ENCODE data around the gene AGAP5.
A peak's percentile ranks its signal among the peaks of the same experiment; 100 is the strongest.

AGAP5 gene

GRCh38 chr10:73734796-73735305 is 36.9 kb upstream of the AGAP5 start:
- no peak for DNase-seq (ENCODE audit: low read depth)

DNA sequence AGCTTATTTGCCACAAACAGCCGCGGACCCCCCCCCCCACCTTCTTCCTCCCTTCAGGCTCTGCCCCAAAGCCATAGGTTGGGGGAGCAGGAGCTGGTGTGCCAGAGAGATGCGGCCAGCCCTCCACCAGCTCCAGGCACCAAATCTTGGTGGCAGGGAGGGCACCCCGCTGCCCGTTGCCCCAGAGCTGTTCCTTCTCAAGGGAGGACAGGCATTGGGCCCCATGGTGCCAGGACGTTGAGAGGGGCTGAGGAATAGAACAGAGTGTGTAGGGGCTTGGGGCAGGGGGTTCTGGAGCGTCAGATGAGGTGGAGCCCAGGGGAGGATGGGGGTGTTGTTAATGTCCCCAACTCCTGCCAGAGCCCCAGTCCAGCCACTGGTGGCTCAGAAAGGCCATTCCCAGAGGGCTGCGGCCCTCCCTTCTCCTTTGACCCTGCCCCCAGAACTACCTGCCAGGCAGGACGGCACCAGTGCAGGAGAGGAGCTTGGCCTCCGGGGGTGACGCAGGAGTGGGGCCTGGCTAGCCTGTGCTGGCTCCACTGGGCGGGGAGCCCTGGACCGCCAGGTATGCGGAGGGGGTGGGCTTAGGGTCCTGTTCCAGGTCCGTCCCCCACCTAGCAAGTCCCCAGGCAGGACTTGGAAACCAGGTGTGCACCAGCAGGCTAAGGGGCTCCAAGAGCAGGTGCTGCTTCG is 36.3 kb upstream of the AGAP5 start:
- no peak for DNase-seq (ENCODE audit: low read depth)
- H3K4me3 ChIP-seq (ENCODE audit: low read length): no peak overlapping the region
- TF ChIP-seq, protein P1, sequence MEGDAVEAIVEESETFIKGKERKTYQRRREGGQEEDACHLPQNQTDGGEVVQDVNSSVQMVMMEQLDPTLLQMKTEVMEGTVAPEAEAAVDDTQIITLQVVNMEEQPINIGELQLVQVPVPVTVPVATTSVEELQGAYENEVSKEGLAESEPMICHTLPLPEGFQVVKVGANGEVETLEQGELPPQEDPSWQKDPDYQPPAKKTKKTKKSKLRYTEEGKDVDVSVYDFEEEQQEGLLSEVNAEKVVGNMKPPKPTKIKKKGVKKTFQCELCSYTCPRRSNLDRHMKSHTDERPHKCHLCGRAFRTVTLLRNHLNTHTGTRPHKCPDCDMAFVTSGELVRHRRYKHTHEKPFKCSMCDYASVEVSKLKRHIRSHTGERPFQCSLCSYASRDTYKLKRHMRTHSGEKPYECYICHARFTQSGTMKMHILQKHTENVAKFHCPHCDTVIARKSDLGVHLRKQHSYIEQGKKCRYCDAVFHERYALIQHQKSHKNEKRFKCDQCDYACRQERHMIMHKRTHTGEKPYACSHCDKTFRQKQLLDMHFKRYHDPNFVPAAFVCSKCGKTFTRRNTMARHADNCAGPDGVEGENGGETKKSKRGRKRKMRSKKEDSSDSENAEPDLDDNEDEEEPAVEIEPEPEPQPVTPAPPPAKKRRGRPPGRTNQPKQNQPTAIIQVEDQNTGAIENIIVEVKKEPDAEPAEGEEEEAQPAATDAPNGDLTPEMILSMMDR (conservative IDR thresholded peaks at IDR 0.05; ENCODE audit: low read length): no peak

More at GRCh38 chr10:73734796-73735305, 36.9 kb upstream of the AGAP5 start:
- TF ChIP-seq, protein P1 (conservative IDR thresholded peaks at IDR 0.05; ENCODE audit: low read length): no peak
- no peak overlapping the region for H3K4me3 ChIP-seq (ENCODE audit: low read length)

- TF ChIP-seq, protein P1 (conservative IDR thresholded peaks at IDR 0.05; ENCODE audit: low read length): no peak
- DNase-seq (ENCODE audit: low read depth): no peak
- no peak overlapping the region for H3K4me3 ChIP-seq (ENCODE audit: low read length)
Measured at GRCh38 chr10:73732931-73733623, 35.2 kb upstream of the AGAP5 start.

DNA sequence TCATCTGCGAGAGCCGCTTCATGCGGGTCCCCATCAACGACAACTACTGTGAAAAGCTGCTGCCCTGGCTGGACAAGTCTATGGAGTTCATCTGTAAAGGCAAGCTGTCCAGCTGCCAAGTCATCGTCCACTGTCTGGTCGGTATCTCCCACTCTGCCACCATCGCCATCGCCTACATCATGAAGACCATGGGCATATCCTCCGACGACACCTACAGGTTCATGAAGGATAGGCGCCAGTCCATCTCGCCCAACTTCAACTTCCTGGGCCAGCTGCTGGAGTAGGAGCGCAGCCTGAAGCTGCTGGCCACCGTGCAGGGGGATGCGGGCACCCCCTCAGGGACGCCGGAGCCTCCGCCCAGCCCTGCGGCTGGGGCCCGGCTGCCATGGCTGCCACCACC is 34.5 kb upstream of the AGAP5 start:
- no peak overlapping the region for H3K4me3 ChIP-seq (ENCODE audit: low read length)
- DNase-seq (ENCODE audit: low read depth): no peak
- TF ChIP-seq, protein P1 (conservative IDR thresholded peaks at IDR 0.05; ENCODE audit: low read length): no peak

- no peak for DNase-seq (ENCODE audit: low read depth)
- H3K4me3 ChIP-seq (ENCODE audit: low read length): no peak overlapping the region; the same call in none of the 2 replicates
- TF ChIP-seq, protein P1 (conservative IDR thresholded peaks at IDR 0.05; ENCODE audit: low read length): no peak
Measured at GRCh38 chr10:73731588-73732375, 33.9 kb upstream of the AGAP5 start.

DNA sequence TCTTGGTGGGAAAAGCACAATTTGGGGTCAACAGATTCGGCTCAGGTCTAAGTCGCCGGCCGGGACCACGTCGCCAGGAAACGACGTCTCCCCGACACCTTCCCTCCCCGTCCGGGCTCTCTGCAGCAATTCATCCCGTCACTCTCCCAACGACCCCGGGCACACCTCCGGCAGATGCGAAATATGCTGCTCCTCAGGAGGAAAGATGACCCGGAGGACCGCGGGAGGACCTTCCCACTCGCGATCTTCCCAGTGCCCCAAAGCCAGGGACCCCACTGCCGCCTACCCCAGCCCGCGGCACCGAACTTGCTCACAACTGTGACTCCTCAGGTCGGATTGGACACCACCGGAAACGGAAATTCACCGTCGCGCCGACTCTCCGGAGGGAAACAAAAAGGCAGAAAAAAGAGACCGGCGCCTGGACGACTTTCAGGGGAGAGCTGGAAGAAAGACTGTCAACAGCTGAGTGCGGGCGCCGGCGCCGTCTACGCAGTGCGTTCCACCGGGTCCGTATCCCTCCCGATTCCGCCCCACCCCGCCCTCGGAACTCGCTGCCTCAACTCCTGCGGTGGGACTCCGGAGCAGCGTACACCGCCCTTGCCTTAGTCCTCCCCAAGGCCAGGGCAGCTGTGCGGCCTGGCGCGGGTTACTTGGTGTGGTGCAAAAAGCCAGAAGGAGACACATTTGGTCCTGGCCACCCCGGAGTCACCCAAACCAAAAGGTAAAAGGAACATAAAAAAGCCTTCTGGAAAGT is 32.4 kb upstream of the AGAP5 start:
- TF ChIP-seq, protein P1 (conservative IDR thresholded peaks at IDR 0.05; ENCODE audit: low read length): no peak
- peak; percentile 82 for DNase-seq (ENCODE audit: low read depth)

GRCh38 chr10:73729781-73730152 is 31.9 kb upstream of the AGAP5 start:
- peak; percentile 50 for DNase-seq (ENCODE audit: low read depth)
- peak overlapping the region; percentile 95 for H3K4me3 ChIP-seq (ENCODE audit: low read length)

More for the DNA sequence above, 32.4 kb upstream of the AGAP5 start:
- peak overlapping the region; percentile 95 for H3K4me3 ChIP-seq (ENCODE audit: low read length)
